H1 (cell line): ENCODE results near the gene IDH2.
"Not testable (repeated sequence)": the region's sequence is repeated elsewhere in the genome, so short reads cannot be mapped to it uniquely, and the experiment has no call there.

Source experiments
- CREB1 ChIP-seq: IDR thresholded peaks from 2 replicates; pipeline ENCODE4 v1.6.1; 2012; ENCODE audit warnings: inconsistent platforms
- JUN ChIP-seq: IDR thresholded peaks from 2 replicates; pipeline ENCODE4 v1.6.1; 2011; ENCODE audit warnings: low read depth, mild to moderate bottlenecking, improper control_type of control experiment, low read length
- POLR2A ChIP-seq, 2 experiments: IDR thresholded peaks; 1 replicate in 1 of 2; 2 replicates in 1 of 2; pipeline ENCODE4 v1.6.1; 2011; ENCODE audit warnings: low read depth in 2 of 2, low read length in 2 of 2, mild to moderate bottlenecking in 2 of 2; ENCODE audit errors: control extremely low read depth in 1 of 2
- TF ChIP-seq, protein P1 (sequence below), 3 experiments: IDR thresholded peaks; 1 replicate in 2 of 3; 2 replicates in 1 of 3; pipeline versions ENCODE4 v1.5.1 to v1.6.1; 2011; ENCODE audit warnings: low read length in 3 of 3, mild to moderate bottlenecking in 3 of 3, inconsistent platforms in 2 of 3, low read depth in 1 of 3, moderate library complexity in 1 of 3; ENCODE audit not compliant: insufficient read depth in 1 of 3; ENCODE audit errors: control extremely low read depth in 1 of 3

DNA sequence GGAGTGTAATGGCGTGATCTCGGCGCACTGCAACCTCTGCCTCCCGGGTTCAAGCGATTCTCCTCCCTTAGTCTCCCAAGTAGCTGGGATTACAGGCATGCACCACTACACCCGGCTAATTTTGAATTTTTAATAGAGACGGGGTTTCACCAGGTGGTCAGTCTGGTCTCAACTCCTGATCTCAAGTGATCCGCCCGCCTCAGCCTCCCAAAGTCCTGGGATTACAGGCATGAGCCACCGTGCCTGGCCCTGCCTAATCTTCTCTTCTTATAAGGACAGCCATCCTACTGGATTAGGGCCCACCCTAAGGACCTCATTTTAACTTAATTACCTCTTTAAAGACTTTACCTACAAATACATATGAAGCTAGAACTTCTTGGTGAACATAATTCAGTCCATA is 48.3 kb upstream of the IDH2 start:
- TF ChIP-seq, protein P1, sequence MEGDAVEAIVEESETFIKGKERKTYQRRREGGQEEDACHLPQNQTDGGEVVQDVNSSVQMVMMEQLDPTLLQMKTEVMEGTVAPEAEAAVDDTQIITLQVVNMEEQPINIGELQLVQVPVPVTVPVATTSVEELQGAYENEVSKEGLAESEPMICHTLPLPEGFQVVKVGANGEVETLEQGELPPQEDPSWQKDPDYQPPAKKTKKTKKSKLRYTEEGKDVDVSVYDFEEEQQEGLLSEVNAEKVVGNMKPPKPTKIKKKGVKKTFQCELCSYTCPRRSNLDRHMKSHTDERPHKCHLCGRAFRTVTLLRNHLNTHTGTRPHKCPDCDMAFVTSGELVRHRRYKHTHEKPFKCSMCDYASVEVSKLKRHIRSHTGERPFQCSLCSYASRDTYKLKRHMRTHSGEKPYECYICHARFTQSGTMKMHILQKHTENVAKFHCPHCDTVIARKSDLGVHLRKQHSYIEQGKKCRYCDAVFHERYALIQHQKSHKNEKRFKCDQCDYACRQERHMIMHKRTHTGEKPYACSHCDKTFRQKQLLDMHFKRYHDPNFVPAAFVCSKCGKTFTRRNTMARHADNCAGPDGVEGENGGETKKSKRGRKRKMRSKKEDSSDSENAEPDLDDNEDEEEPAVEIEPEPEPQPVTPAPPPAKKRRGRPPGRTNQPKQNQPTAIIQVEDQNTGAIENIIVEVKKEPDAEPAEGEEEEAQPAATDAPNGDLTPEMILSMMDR (IDR thresholded peaks at IDR 0.05; ENCODE audit: control extremely low read depth in 1 of 3, insufficient read depth in 1 of 3, low read depth in 1 of 3, low read length in 3 of 3): not testable (repeated sequence)
- TF ChIP-seq JUN; POLR2A (IDR thresholded peaks at IDR 0.05; ENCODE audit: control extremely low read depth in 1 of 2, low read depth in 2 of 2, low read length in 2 of 2); CREB1: not testable (repeated sequence)
